PC-3 (cell line): ENCODE data around the gene KIF5A.

Source experiments
- CTCF ChIP-seq: fragments of 300-600 bp; sonication (generic); conservative IDR thresholded peaks from 2 replicates; pipeline ENCODE4 v1.5.1; 2017; ENCODE audit warnings: antibody characterized with exemption, low read depth, mild to moderate bottlenecking, low read length
- EZH2 ChIP-seq: fragments of 300-600 bp; sonication (generic); IDR thresholded peaks from one replicate; pipeline ENCODE4 v1.6.1; 2017; ENCODE audit warnings: antibody characterized with exemption, mild to moderate bottlenecking, low read length; ENCODE audit not compliant: unreplicated experiment

- TF ChIP-seq CTCF (no peak), EZH2 (no peak)
Observed at GRCh38 chr12:57554897-57555296, 5.1 kb downstream of the KIF5A start.
